ENCODE measurements around the gene OTOL1. TPM values are rescaled to one million over a fixed set of nuclear protein-coding genes. Genes with fewer than 3 reads are reported as not detected.
"Not testable (repeated sequence)": the region's sequence is repeated elsewhere in the genome, so short reads cannot be mapped to it uniquely, and the experiment has no call there.

Gene OTOL1
- total RNA-seq (2014; rRNA removed; shearing (Covaris generic)): not detected in 2 replicates

DNA sequence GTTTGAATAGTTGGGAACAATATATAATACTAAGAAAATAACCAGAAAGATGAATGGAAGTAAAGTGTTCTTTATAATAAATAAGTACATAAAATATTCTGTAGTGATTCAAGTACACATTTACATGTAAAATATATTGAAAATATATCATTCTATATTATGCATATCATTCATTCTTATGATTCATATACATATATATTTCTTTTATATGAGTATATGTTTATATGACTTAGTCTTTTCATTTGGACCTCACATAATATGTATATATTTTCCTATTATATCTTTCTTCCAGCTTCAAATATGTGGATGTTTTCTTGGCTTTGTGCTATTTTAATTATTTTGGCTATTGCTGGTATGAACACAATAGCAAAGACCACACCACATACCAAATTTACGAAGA lies at the start of gene OTOL1:
Gene OTOL1 (plus strand): TSS at position 301 of the 400 bp plus-strand sequence. CDS start 0 bp downstream, at position 301.
- DNase-seq (ENCODE audit: low read depth): no peak

DNA sequence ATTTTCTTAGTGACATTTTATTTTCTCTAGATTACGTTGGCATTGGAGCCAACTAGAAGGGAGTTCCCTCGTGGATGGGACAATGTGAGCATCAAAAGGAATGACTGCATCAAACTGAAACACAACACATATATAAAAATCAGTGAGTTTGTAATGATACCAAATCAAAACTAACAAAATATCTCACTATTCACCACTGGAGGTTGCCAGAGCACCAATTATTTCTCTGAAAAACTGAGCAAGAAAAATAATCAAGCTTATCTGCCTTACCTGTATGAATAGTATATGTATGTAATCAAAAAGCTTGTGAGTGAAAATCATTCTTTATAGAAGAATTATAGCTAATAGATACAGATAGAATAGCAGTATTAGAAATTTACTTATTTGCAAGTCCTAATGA lies 46.8 kb upstream of the OTOL1 start:
- no peak for DNase-seq (ENCODE audit: low read depth)

DNA sequence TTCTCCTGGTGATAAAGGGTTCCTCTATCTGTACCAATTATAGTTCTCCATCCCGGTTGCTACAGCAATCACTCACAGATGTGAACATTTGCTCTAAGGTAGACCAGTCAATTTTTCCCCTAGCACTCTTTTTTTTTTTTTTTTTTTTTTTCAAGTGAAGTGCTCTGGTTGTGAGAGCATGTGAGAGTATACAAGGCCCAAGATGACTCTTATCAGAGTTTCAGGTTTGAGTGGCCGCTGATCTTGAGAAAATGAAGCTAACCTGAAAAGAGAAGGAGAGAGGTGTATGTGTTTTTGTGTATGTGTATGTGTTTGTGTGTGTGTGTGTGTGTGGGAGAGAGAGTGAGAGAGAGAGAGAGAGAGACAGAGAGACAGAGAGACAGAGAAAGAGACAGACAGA lies 44.4 kb upstream of the OTOL1 start:
- no peak for DNase-seq (ENCODE audit: low read depth)

- DNase-seq (ENCODE audit: low read depth): no peak
Observed at GRCh38 chr3:161454615-161455014, 42.0 kb upstream of the OTOL1 start.

GRCh38 chr3:161455962-161456361 lies 40.6 kb upstream of the OTOL1 start:
- no peak for DNase-seq (ENCODE audit: low read depth)

GRCh38 chr3:161462138-161462537 lies 34.5 kb upstream of the OTOL1 start:
- DNase-seq (ENCODE audit: low read depth): no peak

GRCh38 chr3:161471211-161471610 lies 25.4 kb upstream of the OTOL1 start:
- no peak for DNase-seq (ENCODE audit: low read depth)

DNA sequence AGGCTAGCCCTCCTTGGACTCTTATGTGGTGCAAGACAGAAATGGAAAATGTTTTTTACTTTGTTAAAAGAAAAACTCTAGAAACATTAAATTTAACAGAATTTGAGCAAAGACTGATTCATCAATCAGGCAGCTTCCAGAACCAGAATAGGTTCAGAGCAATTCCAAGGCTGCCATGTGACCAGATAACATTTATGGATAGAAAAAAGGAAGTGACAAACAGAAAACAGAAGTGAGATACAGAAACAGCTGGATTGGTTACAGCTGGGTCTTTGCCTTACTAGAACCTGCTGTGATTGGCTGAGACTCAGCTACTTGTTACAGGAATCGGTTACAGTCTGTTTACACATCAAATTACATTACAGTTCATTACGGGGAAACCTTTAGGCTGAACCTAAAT lies 22.5 kb upstream of the OTOL1 start:
- no peak for DNase-seq (ENCODE audit: low read depth)

- peak; percentile 1 for DNase-seq (ENCODE audit: low read depth)
Observed at GRCh38 chr3:161474741-161475140, 21.9 kb upstream of the OTOL1 start.

- DNase-seq (ENCODE audit: low read depth): no peak
Observed at GRCh38 chr3:161475206-161475605, 21.4 kb upstream of the OTOL1 start.

DNA sequence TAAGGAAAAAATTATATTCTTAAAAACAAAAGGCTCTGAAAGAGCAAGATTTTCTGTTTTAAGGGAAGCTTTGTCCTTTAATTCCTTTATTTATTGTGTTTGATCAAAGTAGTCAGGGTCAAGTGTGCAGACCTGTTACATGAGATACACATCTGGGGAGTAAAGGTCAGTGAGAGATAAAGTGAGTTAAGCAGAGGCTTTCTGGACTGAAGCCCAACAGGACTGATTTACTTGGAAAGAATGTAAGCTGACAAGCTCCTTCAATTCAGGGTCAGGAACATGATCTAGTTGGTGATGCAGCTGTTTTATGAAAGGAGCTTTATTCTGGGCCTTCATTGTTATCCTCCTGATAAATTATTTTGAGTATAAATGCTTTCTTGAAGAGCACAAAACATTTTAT lies 20.7 kb upstream of the OTOL1 start:
- DNase-seq (ENCODE audit: low read depth): peak; percentile 17

GRCh38 chr3:161484226-161484625 lies 12.4 kb upstream of the OTOL1 start:
- DNase-seq (ENCODE audit: low read depth): no peak

DNA sequence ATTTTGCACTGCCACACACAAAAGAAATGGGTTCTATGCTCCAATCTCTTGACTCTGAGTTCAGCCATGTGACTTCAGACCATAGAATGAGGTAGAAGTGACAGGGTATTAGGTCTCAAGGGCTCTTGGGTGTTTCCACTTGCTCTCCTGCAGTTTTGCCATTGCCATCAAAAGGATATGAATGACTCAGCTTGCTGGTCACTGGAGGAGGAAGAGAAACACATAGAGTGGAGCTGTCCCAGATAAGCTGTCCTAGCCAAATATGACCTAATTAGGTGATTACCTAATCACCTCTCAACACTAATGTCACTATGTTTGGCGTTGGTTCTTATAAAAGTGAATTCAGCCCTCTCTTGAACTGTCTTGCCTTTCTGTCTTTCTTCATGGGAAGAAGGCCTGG lies 8.3 kb upstream of the OTOL1 start:
- DNase-seq (ENCODE audit: low read depth): not testable (repeated sequence)

DNA sequence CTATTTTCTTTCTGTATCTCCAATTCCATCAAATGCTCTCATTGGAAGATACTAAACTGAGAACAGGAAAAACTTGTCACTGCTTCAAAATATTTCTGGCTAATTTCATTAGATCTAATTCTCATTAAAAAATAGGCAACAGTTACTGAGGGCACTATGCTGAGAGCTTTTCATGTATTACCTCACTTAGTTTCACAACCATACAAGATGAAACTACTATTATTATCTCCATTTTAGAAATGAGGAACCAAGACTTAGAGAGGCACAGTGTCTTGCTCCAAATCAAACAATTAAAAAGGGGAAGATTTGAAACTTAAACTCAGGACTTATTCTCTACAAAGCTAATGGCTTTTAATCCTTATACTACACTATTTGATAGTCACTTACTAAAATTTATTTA lies 7.2 kb upstream of the OTOL1 start:
- DNase-seq (ENCODE audit: low read depth): no peak

DNA sequence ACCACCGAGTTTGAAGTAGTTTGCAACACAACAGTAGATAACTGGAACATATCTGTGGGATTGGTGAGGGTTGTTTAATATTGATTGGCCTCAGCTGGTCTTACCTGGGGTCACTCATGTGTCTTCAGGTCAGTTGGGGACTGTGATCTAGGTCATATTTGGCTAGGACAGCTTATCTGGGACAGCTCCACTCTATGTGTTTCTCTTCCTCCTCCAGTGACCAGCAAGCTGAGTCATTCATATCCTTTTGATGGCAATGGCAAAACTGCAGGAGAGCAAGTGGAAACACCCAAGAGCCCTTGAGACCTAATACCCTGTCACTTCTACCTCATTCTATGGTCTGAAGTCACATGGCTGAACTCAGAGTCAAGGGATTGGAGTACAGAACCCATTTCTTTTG lies 5.8 kb upstream of the OTOL1 start:
- DNase-seq (ENCODE audit: low read depth): not testable (repeated sequence)

DNA sequence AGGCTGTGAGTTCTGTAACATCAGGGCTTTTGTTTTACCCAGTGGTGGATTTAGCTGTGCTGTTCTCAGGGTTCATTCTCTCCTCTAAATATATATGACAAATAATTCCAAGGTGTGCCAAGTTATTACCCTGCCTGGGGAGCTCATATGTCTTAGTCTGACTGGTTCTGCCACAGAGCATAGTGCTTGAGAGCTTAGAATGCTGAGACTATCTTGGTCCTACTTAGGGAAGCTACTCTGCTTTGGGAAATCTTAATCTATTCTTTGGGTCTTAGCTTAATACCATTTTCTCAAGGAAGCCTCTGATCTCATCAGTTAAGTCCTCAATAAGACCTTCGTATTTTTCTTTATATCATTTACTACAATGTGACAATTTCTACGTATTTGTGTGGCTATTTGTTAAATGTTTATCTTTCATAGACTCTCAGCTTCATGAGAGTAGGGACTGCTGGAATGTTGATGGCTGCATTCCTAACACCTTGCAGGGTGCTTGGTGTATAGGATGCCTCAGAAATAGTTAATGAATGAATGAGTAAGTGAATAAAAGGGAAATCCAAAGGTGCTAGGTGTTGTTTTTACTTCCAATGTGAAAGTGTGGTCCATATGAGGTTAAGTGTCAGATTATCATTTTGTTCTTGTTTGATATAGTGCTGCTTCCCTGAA lies 1.8 kb downstream of the OTOL1 start:
- no peak for DNase-seq (ENCODE audit: low read depth)

- DNase-seq (ENCODE audit: low read depth): no peak
Observed at GRCh38 chr3:161500068-161500796, 3.6 kb downstream of the OTOL1 start.

GRCh38 chr3:161503271-161503670 lies 6.7 kb downstream of the OTOL1 start:
- no peak for DNase-seq (ENCODE audit: low read depth)

- DNase-seq (ENCODE audit: low read depth): no peak
Observed at GRCh38 chr3:161508852-161509477, 12.4 kb downstream of the OTOL1 start.

DNA sequence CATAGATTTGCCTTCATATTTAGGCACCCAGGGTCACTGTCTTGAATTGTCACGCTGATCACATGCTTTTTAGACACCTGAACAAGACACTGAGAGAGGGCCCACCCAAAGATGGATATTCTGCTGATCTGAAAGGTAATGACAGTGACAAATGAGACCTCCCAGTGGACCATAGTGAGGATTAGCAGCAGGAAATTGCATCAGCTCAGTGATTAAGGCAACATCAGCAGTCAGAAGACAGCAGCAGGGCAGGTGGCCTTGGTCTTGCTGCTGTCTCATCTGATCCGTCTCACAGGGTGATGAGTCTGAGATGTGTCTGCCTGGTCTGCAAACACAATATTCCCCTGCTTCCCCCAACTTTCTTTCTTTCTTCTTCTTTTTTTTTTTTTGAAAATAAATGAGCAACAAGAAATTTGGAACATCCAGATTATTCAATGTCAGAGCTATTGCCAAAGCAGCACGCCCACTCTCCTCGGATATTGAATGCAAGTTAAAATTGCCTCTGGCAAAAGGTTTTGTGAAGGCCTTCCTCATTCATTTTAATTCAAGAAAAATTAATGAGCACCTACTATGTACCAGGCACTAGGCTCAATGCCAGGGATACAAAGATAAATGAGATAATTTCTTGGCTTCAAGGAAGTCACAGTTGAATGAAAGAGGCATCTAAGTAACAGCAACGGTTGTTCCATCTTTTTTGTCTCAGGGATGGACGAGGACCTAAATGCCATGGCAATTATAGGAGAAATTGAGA lies 14.1 kb downstream of the OTOL1 start:
- DNase-seq (ENCODE audit: low read depth): no peak

DNA sequence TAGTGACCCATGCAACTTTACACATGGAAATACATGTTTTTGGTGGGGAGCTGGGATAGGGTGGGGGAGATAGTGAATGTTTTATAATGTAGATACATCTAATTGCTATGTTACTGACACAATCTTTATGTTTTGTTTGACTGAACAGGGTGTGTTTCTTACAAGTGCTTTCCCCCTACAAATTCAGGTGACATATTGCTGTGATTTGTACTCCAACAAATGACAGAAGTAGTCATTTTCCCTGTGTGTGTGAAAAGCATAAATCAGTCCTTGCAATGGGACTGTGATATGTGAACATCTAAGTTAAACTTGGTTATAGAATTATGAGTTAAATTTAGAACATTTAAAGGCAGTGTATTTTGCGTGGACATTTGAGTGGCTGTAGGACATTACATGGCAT lies 27.3 kb downstream of the OTOL1 start:
- no peak for DNase-seq (ENCODE audit: low read depth)

DNA sequence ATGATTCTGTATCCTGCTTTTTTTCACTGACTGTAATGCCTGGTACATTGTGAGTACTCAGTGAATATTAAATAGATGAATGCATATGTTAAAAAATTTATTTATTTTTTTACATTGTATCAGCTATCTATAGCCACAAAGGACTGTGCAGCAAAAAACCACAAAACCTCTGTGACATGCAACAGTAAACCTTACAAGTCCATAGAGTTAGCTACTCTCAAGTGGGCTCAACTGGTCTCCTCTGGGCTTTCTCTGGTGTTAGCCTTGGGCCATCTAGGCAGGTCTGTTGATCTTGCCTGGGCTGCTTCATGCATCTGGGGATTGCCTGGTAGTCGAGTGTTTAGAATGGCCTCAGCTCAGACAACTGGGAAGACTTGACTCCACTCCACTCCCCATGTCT lies 35.3 kb downstream of the OTOL1 start:
- no peak for DNase-seq (ENCODE audit: low read depth)

All from Daoy (cell line).